Adipose tissue (tissue), 3 donors: ENCODE measurements around the gene UBXN6. TPM values are rescaled to one million over a fixed set of nuclear protein-coding genes. Genes with fewer than 3 reads are reported as not detected.

Experiments
- H3K27ac ChIP-seq: one replicate; pipeline ENCODE4 v1.5.1; 2013; ENCODE audit warnings: low read depth, low read length
- WGBS, 3 donors: extraction: QIAGEN DNeasy Blood & Tissue Kit; methylation state at CpG; one replicate each; pipeline ENCODE4 v1.1.7; 2013; 5-methylcytosine and 5-hydroxymethylcytosine counted together
- polyA plus RNA-seq, 3 donors: library from polyadenylated mRNA; stranded (reverse); fragments of 200-250 nt; gene quantifications; one replicate each; pipeline ENCODE4 v1.2.3, GENCODE V29; 2013
- donor health status: healthy with polysubstance abuse.
- donor health status: Bipolar disorder and iron deficiency.
- donor health status: healthy.

Gene UBXN6
- polyA plus RNA-seq, 3 donors: 81.6 to 161 (median 146) TPM

GRCh38 chr19:4446704-4447200, 10.8 kb downstream of the UBXN6 start:
- no peak overlapping the region for H3K27ac ChIP-seq
- 78 to 86% (median 83%) methylated on average over 15 of the region's 15 CpGs for WGBS, 3 donors

DNA sequence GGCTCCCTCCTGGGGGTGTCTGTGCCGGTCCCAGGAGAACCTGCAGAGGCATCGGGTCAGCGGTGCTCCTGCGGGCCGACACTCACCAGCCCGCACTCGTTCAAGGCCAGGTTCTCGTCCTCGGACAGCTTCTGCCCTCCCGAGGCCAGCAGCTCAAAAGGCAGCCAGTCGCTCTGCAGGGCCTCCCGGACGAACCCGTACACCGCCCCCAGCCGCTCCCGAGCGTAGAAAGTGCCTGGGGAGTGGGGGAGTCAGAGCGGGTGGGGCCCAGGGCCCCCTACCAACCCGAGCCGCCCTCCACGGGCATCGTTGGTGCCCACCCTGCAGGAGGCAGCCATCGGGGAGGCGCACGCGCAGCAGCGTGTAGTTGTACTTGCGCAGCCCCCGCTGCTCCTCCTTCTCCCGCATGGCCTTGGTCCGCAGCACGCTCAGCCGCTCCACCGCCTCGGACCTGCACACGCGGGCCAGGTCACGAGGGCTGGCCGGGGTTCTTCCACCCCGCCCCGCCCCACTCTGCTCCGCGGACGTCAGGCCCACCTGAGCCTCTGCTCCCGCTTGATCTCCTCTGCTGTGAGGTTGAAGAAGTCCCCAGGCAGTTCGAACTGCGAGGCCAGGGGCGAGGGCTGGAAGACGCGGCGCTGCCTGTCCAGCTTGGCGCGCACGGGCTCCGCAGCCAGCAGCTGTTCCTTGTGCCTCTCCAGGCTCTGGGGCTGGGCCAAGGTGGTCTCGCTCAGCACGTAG, 11.5 kb downstream of the UBXN6 start:
- WGBS, 3 donors: 91 to 95% (median 94%) methylated on average over 51 to 58 of the region's 58 CpGs
- no peak overlapping the region for H3K27ac ChIP-seq

DNA sequence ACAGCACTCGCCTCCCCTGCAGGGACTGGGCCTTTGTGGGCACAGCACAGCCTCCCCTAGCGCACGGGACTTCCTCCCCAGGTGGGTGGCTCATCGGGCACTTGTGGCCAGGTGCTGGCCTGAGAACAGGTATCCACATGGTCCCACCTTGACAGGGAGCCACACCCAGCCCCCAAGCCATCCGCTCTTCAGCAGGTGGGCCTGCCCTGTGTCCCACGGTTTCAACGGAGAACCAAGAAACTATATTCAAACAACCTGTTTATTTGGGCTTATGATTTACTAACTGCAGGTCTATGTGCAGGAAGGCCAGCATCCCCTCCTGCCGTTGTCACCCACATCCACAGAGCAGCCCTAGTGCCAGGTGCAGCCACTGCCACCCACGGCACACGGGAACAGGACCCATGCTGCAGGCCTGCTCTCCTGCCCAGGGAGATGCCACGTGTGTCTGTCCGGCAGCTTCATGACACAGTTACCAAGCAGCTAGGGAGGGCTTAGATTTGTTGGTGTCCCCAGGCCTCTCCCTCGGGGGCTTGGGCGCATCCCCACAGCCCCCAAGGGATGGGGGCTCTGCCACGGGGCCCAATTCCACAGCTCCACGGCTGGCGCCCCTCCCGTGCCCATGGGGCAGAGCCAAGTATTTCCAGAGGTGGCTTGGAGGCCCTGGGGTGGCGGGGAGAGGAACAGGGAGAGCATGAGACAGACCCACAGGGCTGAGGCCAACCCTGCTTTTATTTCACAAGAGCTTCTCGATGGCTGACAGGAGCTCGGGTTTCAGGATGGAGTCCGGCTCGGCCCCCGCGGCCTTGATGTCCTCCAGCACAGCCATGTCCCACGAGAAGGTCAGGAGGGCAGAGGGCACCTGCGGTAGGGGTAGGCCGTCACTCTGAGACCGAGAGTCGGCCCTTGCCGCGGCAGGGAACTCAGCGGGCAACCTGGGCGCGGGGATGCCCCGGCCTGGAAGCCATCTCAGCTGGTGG, 12.5 kb downstream of the UBXN6 start:
- WGBS, 3 donors: 74 to 84% (median 82%) methylated on average over 35 to 36 of the region's 36 CpGs
- H3K27ac ChIP-seq: no peak overlapping the region

GRCh38 chr19:4443966-4444764, 13.4 kb downstream of the UBXN6 start:
- H3K27ac ChIP-seq: no peak overlapping the region
- 79 to 82% (median 80%) methylated on average over 20 of the region's 20 CpGs for WGBS, 3 donors

GRCh38 chr19:4443188-4443587, 14.4 kb downstream of the UBXN6 start:
- no peak overlapping the region for H3K27ac ChIP-seq
- WGBS, 3 donors: 89 to 92% (median 92%) methylated on average over 15 of the region's 15 CpGs

GRCh38 chr19:4442819-4443146, 14.8 kb downstream of the UBXN6 start:
- H3K27ac ChIP-seq: no peak overlapping the region
- 82 to 86% (median 82%) methylated on average over 10 of the region's 10 CpGs for WGBS, 3 donors

DNA sequence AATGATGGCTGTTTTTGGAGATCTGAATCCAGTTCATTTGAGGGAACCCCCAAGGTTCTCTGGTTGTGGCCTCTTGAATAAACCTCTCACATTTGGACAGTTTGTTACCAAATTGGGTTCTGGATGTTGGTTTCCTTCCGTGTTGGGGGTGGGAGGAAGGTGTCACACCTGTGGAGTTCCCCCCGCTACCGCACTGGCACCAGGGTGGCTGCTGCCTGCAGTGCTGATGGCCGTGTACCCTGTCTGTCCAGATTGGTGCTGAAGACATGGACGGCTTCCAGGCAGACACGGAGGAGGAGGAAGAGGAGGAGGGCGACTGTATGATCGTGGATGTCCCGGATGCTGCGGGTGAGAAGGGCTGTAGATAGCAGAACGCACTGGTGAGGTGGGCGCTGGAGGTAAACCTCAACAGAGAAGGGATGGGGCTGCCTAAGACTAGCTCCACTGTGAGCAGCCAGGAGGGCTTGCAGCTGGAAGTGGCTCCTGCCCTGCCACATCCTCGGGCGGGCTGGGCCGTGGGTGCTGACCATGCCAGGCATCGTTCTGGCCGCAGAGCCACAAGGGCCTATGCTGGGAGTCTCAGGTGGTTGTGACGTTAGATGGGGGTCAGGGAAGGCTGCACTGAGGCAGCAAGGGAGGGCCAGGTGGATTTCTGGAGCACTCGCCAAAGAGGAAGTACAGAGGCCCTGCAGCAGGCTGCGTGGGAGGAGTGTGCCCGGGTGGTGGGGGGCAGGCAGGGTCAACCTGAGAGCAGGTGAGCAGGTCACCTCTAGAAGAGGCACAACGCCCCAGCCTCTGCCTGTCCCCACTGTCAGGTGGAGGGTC, 15.4 kb downstream of the UBXN6 start:
- H3K27ac ChIP-seq: no peak overlapping the region
- 77 to 82% (median 81%) methylated on average over 22 of the region's 22 CpGs for WGBS, 3 donors

GRCh38 chr19:4439243-4439642, 18.4 kb downstream of the UBXN6 start:
- H3K27ac ChIP-seq: no peak overlapping the region
- WGBS, 3 donors: 88 to 92% (median 91%) methylated on average over 12 of the region's 12 CpGs

- no peak overlapping the region for H3K27ac ChIP-seq
- WGBS, 3 donors: 94 to 96% (median 96%) methylated on average over 10 of the region's 10 CpGs
Observed at GRCh38 chr19:4437103-4437502, 20.5 kb downstream of the UBXN6 start.

GRCh38 chr19:4436231-4436630, 21.4 kb downstream of the UBXN6 start:
- H3K27ac ChIP-seq: no peak overlapping the region
- 90 to 95% (median 93%) methylated on average over 7 of the region's 7 CpGs for WGBS, 3 donors

DNA sequence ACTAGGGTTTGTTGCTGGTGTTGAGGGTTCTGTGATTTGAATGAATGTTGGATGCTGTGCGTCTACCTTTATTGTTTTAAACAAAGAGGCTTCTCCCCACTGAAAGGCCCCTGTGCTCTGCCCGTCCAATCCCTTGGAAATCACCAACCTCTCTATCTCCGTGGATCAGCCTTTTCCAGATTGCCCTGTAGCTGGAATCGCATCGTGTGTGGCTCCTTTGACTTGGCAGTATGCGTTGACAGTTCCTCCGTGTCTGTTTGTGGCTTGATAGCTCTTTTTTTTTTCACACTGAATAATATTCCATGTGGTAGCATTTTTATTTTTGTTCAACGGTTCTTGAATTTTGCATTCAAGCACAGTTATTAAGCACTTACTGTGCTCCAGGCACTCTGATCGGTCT, 23.2 kb downstream of the UBXN6 start:
- 93 to 95% (median 93%) methylated on average over 9 of the region's 9 CpGs for WGBS, 3 donors
- H3K27ac ChIP-seq: no peak overlapping the region

GRCh38 chr19:4432918-4433506, 24.6 kb downstream of the UBXN6 start:
- 94 to 96% (median 95%) methylated on average over 28 of the region's 28 CpGs for WGBS, 3 donors
- H3K27ac ChIP-seq: no peak overlapping the region

DNA sequence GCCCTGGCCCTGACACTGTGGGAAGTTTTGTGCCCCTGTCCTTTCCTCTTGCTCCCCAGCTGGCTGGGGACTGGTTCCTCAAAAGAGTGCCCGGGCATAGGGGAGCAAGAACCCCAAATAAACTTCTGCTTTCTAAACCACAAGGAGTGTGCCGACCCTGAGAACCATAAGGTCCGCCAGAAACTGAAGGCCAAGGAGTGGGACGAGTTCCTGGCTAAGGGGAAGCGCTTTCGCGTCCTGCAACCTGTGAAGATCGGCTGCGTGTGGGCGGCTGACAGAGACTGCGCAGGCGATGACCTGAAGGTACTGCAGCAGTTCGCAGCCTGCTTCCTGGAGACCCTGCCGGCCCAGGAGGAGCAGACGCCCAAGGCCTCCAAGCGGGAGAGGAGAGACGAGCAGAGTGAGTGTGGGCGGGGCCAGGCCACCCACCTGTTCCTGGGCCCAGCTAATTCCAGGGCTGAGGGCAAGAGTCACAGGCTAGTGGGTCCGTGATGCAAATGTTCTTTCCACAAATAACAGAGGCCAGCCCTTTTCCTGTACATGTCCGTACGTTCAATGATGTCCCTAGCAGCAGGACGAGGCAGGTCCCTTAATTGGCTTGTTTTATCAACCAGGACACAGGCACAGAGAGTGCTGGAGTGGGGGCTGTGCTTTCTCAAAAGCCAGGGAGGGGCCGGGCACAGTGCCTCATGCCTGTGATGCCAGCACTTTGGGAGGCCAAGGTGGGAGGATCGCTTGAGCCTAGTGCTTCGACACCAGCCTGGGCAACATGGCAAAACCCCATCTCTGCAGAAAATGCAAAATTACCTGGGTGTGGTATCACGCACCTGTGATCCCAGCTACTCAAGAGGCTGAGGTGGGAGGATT, 25.6 kb downstream of the UBXN6 start:
- WGBS, 3 donors: 68 to 89% (median 71%) methylated on average over 26 of the region's 26 CpGs
- no peak overlapping the region for H3K27ac ChIP-seq

- 72 to 93% (median 75%) methylated on average over 9 of the region's 9 CpGs for WGBS, 3 donors
- H3K27ac ChIP-seq: no peak overlapping the region
Observed at GRCh38 chr19:4431296-4431695, 26.3 kb downstream of the UBXN6 start.

DNA sequence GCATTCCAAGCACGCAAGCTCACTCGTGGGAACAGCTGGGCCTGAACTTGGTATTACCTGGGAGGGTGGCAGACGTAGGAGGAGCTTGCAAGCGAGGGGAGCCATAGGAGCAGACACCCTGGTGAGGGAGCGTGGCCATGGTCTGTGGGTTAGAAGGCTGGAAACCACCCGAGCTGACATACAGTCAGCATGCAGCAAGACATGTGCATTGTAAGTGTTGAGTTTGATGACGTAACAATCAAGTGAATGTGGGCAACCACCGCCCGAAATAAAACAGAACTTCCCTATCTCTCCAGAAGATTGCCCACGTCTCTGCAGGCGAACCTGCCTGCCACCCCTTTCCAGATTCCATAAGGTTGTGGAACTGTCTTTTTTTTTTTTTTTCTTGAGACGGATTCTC, 26.8 kb downstream of the UBXN6 start:
- 68 to 93% (median 70%) methylated on average over 12 of the region's 12 CpGs for WGBS, 3 donors
- no peak overlapping the region for H3K27ac ChIP-seq

DNA sequence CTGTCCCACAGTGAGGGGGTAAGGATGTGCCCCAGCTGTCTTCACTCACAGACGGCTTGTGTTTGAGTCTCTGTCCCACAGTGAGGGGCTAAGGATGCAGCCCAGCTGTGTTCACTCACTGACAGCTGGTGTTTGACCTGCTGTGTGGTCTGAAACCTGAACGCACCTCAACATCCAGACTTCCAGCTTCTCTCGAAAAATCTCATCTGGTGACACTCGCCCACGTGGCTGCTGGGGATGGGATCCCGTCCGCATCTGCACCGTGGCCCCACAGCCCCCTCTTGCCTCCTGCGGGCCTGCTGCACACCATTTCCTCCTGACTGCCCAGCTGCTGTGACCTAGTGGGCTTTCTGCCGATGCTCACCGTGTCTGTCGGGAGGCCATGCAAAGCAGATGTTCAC, 27.8 kb downstream of the UBXN6 start:
- 85 to 90% (median 88%) methylated on average over 12 of the region's 12 CpGs for WGBS, 3 donors
- H3K27ac ChIP-seq: no peak overlapping the region

DNA sequence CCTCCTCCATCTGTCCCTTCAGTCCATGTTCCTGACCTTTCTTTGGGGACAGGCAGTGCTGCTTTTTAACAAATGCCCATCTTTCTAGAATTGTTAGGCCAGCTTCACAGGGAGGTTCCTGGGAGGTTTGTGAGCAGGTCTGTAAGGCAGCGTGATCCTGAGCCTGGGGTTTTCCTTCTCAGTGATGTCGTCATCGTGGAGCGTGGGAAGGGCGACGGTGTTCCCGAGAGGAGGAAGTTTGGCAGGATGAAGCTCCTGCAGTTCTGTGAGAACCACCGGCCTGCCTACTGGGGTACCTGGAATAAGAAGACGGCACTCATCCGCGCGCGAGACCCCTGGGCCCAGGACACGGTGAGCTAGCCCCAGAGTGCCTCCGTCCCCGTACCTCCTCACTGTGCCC, 28.3 kb downstream of the UBXN6 start:
- no peak overlapping the region for H3K27ac ChIP-seq
- WGBS, 3 donors: 80 to 89% (median 83%) methylated on average over 16 of the region's 16 CpGs
